ENCODE results near the gene OMP.

OMP gene

DNA sequence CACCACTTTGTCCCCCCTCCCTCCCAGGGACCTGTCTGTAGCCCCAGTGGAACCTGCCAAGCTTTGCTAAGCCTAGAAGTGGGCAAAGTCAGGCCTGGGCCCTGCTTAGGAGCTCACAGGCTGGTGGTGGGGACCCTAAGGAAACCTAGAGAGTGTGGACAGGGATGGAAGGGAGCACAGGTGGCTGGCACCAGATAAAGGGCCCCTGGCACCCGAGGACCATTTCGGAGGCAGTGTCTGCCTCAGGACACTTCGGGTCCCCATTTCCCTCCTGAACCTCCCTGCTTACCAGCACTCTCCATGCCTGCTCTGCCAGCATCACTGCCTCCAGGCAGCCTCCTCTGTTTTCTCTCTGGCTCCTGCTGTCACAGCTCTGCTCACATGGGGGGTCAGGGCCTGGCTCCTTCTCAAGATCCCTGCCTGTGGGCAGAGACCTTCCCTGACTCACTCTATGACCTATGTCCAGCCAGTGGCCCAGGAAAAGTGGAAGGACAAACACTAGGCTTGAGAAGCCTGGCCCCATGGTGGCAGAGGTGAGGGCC is 13.6 kb upstream of the OMP start:
- no peaks in the 10 kb centered on the region for H3K4me1 ChIP-seq (ENCODE audit: control insufficient read depth, insufficient read depth, low read length, poor library complexity, severe bottlenecking)
- 88 to 94% methylated on average over 3 of the region's 3 CpGs for WGBS, 2 experiments (ENCODE audit: insufficient coverage in 2 of 2)
- no peaks in the 10 kb centered on the region for H3K9me3 ChIP-seq (ENCODE audit: control insufficient read depth, low read length)
- no peak overlapping the region for H3K27ac ChIP-seq (ENCODE audit: low read depth, low read length, severe bottlenecking)
- no peak overlapping the region for H3K4me3 ChIP-seq (ENCODE audit: extremely low read depth, insufficient read depth, low read length, poor library complexity, severe bottlenecking)
- H3K36me3 ChIP-seq (ENCODE audit: control insufficient read depth, insufficient read depth, low read length): peaks cover 35% of the 10 kb centered on the region

DNA sequence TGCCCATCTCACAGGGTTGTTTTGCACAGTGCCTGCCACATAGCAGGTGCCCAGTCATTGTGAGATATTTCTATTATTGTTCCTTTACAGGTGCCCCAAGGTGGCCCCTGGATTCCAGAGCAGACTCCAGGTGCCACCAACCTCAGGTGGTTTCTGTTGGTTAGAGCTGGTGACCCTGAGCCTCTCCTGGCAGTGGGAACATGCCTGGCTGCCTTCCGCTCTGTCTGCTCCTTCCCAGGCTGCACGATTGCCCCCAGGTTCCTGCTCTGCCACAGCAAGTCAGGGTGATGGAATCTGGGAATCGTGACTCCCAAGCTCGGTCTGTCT is 12.6 kb upstream of the OMP start:
- H3K9me3 ChIP-seq (ENCODE audit: control insufficient read depth, low read length): no peaks in the 10 kb centered on the region
- no peak overlapping the region for H3K4me3 ChIP-seq (ENCODE audit: extremely low read depth, insufficient read depth, low read length, poor library complexity, severe bottlenecking)
- H3K27ac ChIP-seq (ENCODE audit: low read depth, low read length, severe bottlenecking): no peak overlapping the region
- 92 to 95% methylated on average over 4 of the region's 4 CpGs for WGBS, 2 experiments (ENCODE audit: insufficient coverage in 2 of 2)
- peaks cover 32% of the 10 kb centered on the region for H3K36me3 ChIP-seq (ENCODE audit: control insufficient read depth, insufficient read depth, low read length)
- H3K4me1 ChIP-seq (ENCODE audit: control insufficient read depth, insufficient read depth, low read length, poor library complexity, severe bottlenecking): no peaks in the 10 kb centered on the region

DNA sequence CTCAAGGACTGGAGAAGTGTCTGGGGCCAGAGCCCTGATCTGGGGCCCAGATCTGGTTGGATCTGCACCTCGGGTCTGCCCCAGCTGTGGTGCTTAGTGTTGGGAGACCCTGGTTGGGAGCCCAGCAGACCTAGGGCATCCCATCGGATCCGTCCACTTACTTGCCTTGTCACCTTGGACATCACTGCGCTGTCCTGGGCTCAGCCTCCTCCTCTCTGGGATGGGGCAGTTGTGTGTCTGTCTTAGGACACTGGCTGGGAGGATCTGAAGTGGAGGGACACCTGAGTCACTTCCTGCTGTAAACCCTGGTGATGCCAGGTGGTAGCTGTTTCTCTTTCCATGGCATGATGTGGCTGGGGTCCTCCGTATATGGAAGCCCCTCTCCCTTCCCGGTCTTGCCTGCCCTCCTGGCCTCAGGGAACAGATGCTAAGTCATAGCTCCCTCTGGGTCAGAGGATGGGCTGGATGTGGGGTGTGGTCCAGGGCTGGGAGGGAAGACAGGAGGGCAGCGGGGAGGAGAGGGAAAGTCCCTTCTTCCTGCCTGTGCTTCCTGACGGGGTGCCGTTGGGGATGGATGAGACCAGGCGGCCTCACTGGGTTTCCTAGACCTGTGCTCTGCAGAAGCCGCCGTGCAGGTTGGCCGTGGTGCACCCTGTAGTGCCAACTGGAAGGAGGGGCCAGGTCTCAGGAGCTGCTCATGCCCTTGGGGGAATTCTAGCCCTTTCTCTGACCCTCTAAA is 12.1 kb upstream of the OMP start:
- Histone ChIP-seq H3K4me3 (ENCODE audit: extremely low read depth, insufficient read depth, low read length, poor library complexity, severe bottlenecking) (no peak overlapping the region), H3K27ac (ENCODE audit: low read depth, low read length, severe bottlenecking) (no peak overlapping the region), H3K36me3 (ENCODE audit: control insufficient read depth, insufficient read depth, low read length) (peaks cover 31% of the 10 kb centered on the region), H3K4me1 (ENCODE audit: control insufficient read depth, insufficient read depth, low read length, poor library complexity, severe bottlenecking) (no peaks in the 10 kb centered on the region), H3K9me3 (ENCODE audit: control insufficient read depth, low read length) (no peaks in the 10 kb centered on the region)
- 70 to 74% methylated on average over 10 to 12 of the region's 13 CpGs for WGBS, 2 experiments (ENCODE audit: insufficient coverage in 2 of 2)

DNA sequence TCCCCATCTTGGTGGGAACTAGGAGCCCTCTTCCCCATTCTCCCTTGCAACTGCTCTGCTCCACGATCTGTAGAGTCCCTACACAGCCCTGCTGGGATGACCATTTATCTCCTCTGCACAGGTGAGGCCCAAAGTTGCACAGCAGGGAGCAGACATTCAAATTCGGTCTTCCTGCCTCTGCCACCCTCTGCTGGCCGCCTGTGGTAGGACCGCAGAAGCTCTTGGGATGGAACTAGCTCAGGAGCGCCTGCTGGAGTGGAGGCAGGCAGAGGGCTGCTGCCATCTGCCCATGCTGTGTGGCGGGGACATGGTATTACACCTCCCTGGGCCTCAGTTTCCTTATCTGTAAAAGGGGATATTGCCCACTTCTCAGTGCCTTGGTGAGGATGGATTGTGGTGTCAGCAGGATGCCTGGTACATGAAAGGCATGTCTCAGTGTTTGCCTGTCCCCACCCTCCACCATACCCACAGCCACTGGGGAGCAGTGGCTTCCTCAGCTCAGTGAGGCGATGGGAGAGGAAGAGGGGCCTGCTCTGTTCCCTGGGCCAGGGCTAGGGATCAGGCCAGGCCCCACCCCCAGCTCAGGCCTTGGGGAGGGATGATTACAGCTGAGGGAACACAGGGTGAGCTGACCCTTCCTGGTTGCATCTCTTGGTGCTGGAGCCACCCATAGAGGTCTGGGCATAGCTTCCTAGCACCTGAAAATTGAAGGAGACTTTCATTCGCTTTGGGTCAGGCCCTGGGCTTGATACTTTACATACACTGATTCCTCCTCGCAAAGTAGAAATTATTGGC is 11.3 kb upstream of the OMP start:
- Histone ChIP-seq H3K4me1 (ENCODE audit: control insufficient read depth, insufficient read depth, low read length, poor library complexity, severe bottlenecking) (no peaks in the 10 kb centered on the region), H3K27ac (ENCODE audit: low read depth, low read length, severe bottlenecking) (no peak overlapping the region), H3K36me3 (ENCODE audit: control insufficient read depth, insufficient read depth, low read length) (peaks cover 29% of the 10 kb centered on the region), H3K4me3 (ENCODE audit: extremely low read depth, insufficient read depth, low read length, poor library complexity, severe bottlenecking) (no peak overlapping the region), H3K9me3 (ENCODE audit: control insufficient read depth, low read length) (no peaks in the 10 kb centered on the region)
- 33% methylated on average over 8 of the region's 9 CpGs for WGBS, 2 experiments (ENCODE audit: insufficient coverage in 2 of 2)

DNA sequence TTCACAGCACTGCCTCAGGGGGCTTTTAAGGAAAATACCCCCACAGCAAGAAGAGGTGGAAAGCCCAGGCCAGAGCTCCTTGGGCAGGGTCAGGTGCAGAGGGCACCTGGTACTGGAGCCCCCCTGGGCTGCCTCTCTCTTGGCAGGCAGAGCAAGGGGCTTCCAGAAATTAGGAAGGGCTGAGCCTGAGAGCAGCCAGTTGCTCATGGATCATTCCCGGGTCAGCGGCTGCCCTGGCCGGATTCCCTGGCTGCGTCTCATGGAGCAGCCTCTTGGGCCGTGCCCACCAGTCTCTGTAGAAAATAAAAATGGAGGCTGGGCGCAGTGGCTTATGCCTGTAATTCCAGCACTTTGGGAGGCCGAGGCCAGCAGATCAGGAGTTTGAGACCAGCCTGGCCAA is 10.3 kb upstream of the OMP start:
- H3K4me3 ChIP-seq (ENCODE audit: extremely low read depth, insufficient read depth, low read length, poor library complexity, severe bottlenecking): no peak overlapping the region
- H3K27ac ChIP-seq (ENCODE audit: low read depth, low read length, severe bottlenecking): no peak overlapping the region
- H3K9me3 ChIP-seq (ENCODE audit: control insufficient read depth, low read length): no peaks in the 10 kb centered on the region
- H3K4me1 ChIP-seq (ENCODE audit: control insufficient read depth, insufficient read depth, low read length, poor library complexity, severe bottlenecking): no peaks in the 10 kb centered on the region
- H3K36me3 ChIP-seq (ENCODE audit: control insufficient read depth, insufficient read depth, low read length): peaks cover 23% of the 10 kb centered on the region
- 85 to 91% methylated on average over 7 of the region's 7 CpGs for WGBS, 2 experiments (ENCODE audit: insufficient coverage in 2 of 2)

DNA sequence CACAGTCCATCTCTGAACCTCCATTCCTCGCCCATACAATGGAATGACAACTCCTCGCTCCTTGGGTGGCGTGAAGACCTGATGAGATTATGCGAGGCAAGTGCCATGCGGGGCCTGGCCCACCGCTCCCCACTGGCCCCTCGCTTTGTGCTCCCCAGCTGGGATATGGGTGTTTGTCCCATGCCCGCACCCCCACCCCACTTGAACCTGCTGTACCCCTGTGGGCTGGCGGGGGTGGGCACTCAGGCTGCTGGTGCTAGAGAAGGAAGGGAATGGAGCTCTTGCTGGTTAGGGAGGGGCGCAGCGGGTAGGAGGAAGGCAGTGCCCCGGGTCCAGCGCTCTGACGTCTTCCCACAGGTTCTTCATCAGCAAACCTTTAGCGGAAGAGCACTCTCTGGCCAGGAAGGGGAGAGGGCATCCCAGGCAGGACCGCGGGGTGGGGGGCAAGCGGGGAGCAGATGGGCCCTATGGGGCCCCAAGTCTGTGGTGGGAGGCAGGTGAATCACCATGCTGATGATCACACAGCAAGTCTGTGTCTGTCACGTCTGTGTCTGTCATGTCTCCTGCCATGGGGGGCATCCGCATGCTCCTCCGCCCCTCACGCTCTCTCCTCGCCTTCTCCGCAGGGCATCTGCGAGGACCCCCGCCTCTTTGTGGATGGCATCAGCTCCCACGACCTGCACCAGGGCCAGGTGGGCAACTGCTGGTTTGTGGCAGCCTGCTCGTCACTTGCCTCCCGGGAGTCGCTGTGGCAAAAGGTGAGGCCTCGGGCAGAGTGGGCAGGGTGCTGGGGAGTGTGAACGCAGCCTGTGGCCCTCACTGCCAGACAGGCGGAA is 9.4 kb upstream of the OMP start:
- Histone ChIP-seq H3K27ac (ENCODE audit: low read depth, low read length, severe bottlenecking) (no peak overlapping the region), H3K36me3 (ENCODE audit: control insufficient read depth, insufficient read depth, low read length) (peaks cover 16% of the 10 kb centered on the region), H3K4me3 (ENCODE audit: extremely low read depth, insufficient read depth, low read length, poor library complexity, severe bottlenecking) (no peak overlapping the region), H3K4me1 (ENCODE audit: control insufficient read depth, insufficient read depth, low read length, poor library complexity, severe bottlenecking) (no peaks in the 10 kb centered on the region), H3K9me3 (ENCODE audit: control insufficient read depth, low read length) (no peaks in the 10 kb centered on the region)
- WGBS, 2 experiments (ENCODE audit: insufficient coverage in 2 of 2): 91 to 96% methylated on average over 21 to 28 of the region's 33 CpGs

DNA sequence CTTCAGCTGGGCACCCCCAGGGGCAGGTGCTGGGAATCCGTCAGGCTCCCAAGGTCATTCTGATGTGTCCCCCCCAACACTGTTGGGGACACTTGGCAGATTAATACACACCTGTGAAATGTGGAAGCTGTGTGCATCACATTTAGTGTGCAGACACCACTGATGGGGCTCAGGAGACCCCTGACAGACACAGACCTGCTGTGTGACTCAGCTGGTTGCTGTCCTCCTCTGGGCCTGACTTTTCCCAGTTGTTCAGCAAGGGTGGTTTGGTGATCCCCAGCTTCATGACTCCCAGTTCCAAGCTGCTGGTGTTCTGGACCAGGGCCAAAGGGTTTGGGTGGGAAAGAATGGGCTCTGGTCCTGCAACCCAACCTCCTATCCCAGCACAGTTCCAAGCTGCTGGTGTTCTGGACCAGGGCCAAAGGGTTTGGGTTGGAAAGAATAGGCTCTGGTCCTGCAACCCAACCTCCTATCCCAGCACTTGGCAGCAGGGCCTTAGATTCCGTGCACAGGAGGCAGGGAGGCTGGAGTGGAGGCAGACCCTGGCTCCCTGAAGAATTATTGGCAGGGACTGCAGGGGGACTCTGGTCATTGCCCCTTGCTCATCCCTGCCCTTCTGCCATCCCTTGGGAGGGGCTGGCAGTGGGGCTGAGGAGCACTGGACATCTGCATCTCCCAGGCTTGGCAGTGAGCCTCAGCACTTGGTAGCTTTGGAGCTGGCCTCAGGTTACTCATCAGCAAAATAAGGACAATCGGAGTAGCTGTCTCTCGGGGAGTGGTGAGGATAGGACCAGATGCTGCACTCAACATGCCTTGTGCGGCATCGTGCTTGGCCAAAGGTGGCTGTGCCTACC is 8.4 kb upstream of the OMP start:
- Histone ChIP-seq H3K4me3 (ENCODE audit: extremely low read depth, insufficient read depth, low read length, poor library complexity, severe bottlenecking) (no peak overlapping the region), H3K36me3 (ENCODE audit: control insufficient read depth, insufficient read depth, low read length) (peaks cover 16% of the 10 kb centered on the region), H3K9me3 (ENCODE audit: control insufficient read depth, low read length) (no peaks in the 10 kb centered on the region), H3K27ac (ENCODE audit: low read depth, low read length, severe bottlenecking) (no peak overlapping the region), H3K4me1 (ENCODE audit: control insufficient read depth, insufficient read depth, low read length, poor library complexity, severe bottlenecking) (no peaks in the 10 kb centered on the region)
- 93 to 96% methylated on average over 2 to 4 of the region's 6 CpGs for WGBS, 2 experiments (ENCODE audit: insufficient coverage in 2 of 2)

DNA sequence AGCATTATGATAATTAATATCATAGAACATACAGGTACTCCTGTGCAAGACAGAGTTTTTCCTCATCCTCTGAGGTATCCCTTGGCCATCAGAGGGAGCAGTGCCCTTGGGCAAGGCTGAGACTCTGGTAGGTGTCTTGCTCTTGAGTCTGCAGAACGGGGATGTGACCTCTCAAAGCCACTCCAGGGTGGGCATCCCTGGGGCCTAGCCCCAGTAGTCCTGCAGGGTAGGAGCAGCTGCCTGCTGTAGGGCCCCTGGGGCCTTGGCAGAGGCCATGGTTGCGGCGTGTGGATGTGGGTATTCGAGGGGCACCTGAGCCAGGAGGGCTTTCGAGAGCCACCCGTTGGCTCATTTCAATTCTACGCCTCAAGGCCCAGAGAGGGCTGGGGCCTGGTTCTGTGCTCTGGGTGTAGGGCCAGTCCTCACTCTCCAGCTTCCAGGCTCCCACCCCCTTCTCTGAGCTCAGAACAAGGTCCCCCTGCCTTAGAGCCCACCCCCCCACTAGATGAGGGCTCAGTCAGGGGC is 7.7 kb upstream of the OMP start:
- H3K9me3 ChIP-seq (ENCODE audit: control insufficient read depth, low read length): no peaks in the 10 kb centered on the region
- no peak overlapping the region for H3K4me3 ChIP-seq (ENCODE audit: extremely low read depth, insufficient read depth, low read length, poor library complexity, severe bottlenecking)
- WGBS, 2 experiments (ENCODE audit: insufficient coverage in 2 of 2): 87 to 100% methylated on average over 3 to 7 of the region's 7 CpGs
- no peak overlapping the region for H3K27ac ChIP-seq (ENCODE audit: low read depth, low read length, severe bottlenecking)
- H3K36me3 ChIP-seq (ENCODE audit: control insufficient read depth, insufficient read depth, low read length): peaks cover 16% of the 10 kb centered on the region
- H3K4me1 ChIP-seq (ENCODE audit: control insufficient read depth, insufficient read depth, low read length, poor library complexity, severe bottlenecking): no peaks in the 10 kb centered on the region

DNA sequence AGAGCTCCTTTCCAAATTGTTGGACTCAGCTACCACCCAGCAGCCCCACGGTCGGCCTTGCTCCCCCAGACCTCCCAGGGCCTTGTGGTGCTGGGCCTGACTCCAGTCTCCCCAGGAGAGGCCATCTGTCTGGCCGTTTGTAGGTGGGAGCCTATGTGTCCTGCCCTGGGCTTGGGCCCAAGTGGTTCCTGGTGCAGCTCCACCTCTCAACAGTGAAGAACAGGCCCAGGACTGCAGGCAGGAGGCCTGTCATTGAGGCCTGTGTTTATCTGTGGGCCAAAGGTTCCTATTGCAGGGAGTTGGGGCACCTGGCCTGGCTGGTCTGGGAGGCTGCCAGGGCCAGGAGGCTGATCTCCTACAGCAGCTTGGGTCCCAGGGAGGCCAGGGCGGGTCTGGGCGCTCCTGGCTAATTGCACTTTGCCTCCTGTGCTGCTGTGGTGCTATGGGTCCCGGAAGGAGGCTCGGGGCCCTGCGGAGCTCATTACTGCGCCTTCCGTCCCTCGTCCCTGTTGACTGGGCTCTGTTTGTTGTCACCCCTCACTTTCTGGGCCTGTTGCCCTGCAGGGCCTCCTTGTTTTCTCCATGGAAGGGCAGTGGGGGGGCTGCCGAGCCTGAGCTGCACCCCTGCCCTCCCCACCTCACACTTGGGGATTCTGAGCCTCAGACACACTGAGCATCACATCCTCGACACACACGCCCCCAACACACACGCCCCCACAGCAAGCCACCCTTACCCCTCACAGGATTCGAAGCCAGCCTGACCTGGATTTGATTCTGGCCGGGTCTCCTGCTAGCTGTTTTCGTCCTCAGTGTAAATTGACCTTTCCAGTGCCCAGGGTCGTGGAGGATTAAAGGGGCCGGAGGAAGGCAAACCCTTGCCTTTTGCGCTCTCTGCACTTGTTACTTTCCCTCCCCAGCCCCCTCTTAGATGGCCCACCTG is 6.8 kb upstream of the OMP start:
- Histone ChIP-seq H3K27ac (ENCODE audit: low read depth, low read length, severe bottlenecking) (no peak overlapping the region), H3K4me1 (ENCODE audit: control insufficient read depth, insufficient read depth, low read length, poor library complexity, severe bottlenecking) (no peaks in the 10 kb centered on the region), H3K36me3 (ENCODE audit: control insufficient read depth, insufficient read depth, low read length) (peaks cover 25% of the 10 kb centered on the region), H3K4me3 (ENCODE audit: extremely low read depth, insufficient read depth, low read length, poor library complexity, severe bottlenecking) (no peak overlapping the region), H3K9me3 (ENCODE audit: control insufficient read depth, low read length) (no peaks in the 10 kb centered on the region)
- 86 to 89% methylated on average over 19 of the region's 21 CpGs for WGBS, 2 experiments (ENCODE audit: insufficient coverage in 2 of 2)

All from mesodermal cell (in vitro differentiated cells).